ENCODE results near the gene PAGR1.
"Not testable (repeated sequence)": the region's sequence is repeated elsewhere in the genome, so short reads cannot be mapped to it uniquely, and the experiment has no call there.

The PAGR1 gene

DNA sequence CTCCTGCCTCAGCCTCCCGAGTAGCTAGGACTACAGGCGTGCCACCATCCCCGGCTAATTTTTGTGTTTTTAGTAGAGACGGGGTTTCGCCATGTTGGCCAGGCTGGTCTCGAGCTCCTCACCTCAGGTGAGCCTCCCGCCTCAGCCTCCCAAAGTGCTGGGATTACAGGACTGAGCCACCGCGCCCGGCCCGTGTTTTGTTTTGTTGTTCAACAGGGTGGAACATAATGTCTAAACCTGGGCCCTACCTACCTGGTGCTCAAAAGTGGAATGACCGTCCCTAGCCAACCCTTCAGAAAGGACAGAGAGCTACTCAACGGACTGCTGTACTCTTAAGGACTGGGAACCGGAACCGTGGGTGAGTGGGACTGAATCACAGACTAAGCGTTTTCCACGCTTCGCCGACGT is 26.2 kb upstream of the PAGR1 start:
- TF ChIP-seq, protein P1, sequence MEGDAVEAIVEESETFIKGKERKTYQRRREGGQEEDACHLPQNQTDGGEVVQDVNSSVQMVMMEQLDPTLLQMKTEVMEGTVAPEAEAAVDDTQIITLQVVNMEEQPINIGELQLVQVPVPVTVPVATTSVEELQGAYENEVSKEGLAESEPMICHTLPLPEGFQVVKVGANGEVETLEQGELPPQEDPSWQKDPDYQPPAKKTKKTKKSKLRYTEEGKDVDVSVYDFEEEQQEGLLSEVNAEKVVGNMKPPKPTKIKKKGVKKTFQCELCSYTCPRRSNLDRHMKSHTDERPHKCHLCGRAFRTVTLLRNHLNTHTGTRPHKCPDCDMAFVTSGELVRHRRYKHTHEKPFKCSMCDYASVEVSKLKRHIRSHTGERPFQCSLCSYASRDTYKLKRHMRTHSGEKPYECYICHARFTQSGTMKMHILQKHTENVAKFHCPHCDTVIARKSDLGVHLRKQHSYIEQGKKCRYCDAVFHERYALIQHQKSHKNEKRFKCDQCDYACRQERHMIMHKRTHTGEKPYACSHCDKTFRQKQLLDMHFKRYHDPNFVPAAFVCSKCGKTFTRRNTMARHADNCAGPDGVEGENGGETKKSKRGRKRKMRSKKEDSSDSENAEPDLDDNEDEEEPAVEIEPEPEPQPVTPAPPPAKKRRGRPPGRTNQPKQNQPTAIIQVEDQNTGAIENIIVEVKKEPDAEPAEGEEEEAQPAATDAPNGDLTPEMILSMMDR (IDR thresholded peaks at IDR 0.05; ENCODE audit: low read length, missing control alignments): no peak
- DNase-seq (ENCODE audit: low read depth): no peak
- peak overlapping the region; percentile 76 for H3K4me3 ChIP-seq (replicated peaks; ENCODE audit: low read depth, low read length)

DNA sequence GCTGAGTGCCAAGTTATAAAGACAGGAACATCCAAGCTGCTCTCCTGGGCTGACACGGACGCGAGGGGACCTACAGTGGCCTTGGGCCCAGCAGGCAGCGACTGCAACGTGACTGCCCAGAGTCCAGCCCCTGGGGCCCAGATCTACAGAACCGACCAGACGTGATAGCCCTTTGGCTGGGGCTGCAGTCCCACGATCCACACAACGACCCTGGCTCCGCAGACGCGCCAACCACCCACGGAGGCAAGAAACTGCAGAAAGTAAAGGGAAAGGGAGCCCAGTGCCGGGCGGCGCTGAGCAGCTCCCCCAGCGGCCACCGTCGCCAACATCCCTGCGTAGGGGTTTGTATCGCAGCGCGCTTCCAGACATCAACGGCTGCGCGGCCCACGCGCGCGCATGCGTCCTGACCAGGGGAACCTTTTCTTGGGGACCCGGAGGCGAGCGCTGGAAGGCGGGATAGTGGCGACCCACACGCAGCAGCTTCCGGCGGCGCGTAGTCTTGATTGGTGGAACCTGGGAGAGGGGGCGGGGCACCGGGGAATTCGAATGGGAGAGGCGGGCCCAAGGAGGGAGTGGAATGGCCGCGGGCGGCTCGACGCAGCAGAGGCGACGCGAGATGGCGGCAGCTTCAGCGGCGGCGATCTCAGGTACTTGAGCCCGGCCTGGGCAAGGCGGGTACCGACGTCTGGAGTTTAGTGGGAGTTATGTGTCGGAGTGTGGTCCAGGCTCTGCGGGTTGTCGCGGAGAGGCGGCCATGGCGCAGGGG is 25.6 kb upstream of the PAGR1 start, which contains the start of gene KIF22:
TSS of gene KIF22 (plus strand) at position 569 of the 766 bp plus-strand sequence. CDS start at position 578, 9 bp downstream.
- TF ChIP-seq, protein P1 (IDR thresholded peaks at IDR 0.05; ENCODE audit: low read length, missing control alignments): peak; percentile 55
- peak; percentile 99 for DNase-seq (ENCODE audit: low read depth)
- peak within 1 kb of the TSS; percentile 76 for H3K4me3 ChIP-seq (replicated peaks; ENCODE audit: low read depth, low read length)

- H3K4me3 ChIP-seq (replicated peaks; ENCODE audit: low read depth, low read length): peak overlapping the region; percentile 76
- TF ChIP-seq, protein P1 (IDR thresholded peaks at IDR 0.05; ENCODE audit: low read length, missing control alignments): no peak
- no peak for DNase-seq (ENCODE audit: low read depth)
Measured at GRCh38 chr16:29790949-29791844, 24.8 kb upstream of the PAGR1 start.

- no peak for DNase-seq (ENCODE audit: low read depth)
- TF ChIP-seq, protein P1 (IDR thresholded peaks at IDR 0.05; ENCODE audit: low read length, missing control alignments): no peak
- peak overlapping the region; percentile 76 for H3K4me3 ChIP-seq (replicated peaks; ENCODE audit: low read depth, low read length)
Measured at GRCh38 chr16:29791845-29792807, 23.8 kb upstream of the PAGR1 start.

DNA sequence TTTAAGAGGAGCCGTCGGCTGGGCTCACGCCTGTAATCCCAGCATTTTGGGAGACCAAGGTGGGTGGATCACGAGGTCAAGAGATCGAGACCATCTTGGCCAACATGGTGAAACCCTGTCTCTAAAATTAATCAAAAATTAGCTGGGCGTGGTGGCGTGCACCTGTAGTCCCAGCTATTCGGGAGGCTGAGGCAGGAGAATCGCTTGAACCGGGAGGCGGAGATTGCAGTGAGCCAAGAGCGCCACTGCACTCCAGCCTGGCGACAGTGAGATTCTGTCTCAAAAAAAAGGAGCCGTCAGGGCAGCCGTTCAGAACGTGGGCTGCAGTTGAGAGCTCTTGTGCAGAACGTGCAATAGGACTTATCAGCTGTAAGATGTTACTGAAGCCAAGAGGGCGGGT is 22.8 kb upstream of the PAGR1 start:
- not testable (repeated sequence) for DNase-seq (ENCODE audit: low read depth); H3K4me3 ChIP-seq (replicated peaks; ENCODE audit: low read depth, low read length)

- TF ChIP-seq, protein P1 (IDR thresholded peaks at IDR 0.05; ENCODE audit: low read length, missing control alignments): no peak
- no peak for DNase-seq (ENCODE audit: low read depth)
- H3K4me3 ChIP-seq (replicated peaks; ENCODE audit: low read depth, low read length): no peak overlapping the region
Measured at GRCh38 chr16:29794231-29794710, 21.7 kb upstream of the PAGR1 start.
